Heart left ventricle (tissue), 16 donors: ENCODE results near the gene SLC14A1. TPM values are rescaled to one million over a fixed set of nuclear protein-coding genes. Genes with fewer than 3 reads are reported as not detected.
"Not testable (repeated sequence)": the region's sequence is repeated elsewhere in the genome, so short reads cannot be mapped to it uniquely, and the experiment has no call there.

Experiments used
- ATAC-seq, 4 donors: fragments of 200-7000 bp; cut with Tn5 transposase; one replicate each; pipeline ENCODE4 v1.9.1; 2020 to 2022; ENCODE audit warnings: moderate library complexity in 4 of 4, mild to moderate bottlenecking in 3 of 4, moderate number of reproducible peaks in 1 of 4
- DNase-seq, 5 donors: peaks; one replicate each; pipeline ENCODE4 v3.0.0-alpha.2; 2020
- H3K27ac ChIP-seq, 12 donors: fragments of 200-600 bp; sonication (generic) in 4 of 12; one replicate each; pipeline versions ENCODE4 v1.5.0 to v1.8.0; 2016 to 2022; ENCODE audit warnings: mild to moderate bottlenecking in 2 of 12
- H3K27me3 ChIP-seq, 9 donors: fragments of 200-600 bp; sonication (generic) in 2 of 9; one replicate each; pipeline versions ENCODE4 v1.5.1 to v1.8.0; 2016 to 2022; ENCODE audit warnings: mild to moderate bottlenecking in 3 of 9
- H3K36me3 ChIP-seq, 9 donors: fragments of 200-600 bp; sonication (generic) in 2 of 9; one replicate each; pipeline versions ENCODE4 v1.5.0 to v1.8.0; 2018 to 2022; ENCODE audit warnings: mild to moderate bottlenecking in 2 of 9
- H3K4me1 ChIP-seq, 12 donors: fragments of 200-600 bp; sonication (generic) in 4 of 12; one replicate each; pipeline versions ENCODE4 v1.5.0 to v1.8.0; 2016 to 2022; ENCODE audit warnings: mild to moderate bottlenecking in 3 of 12
- H3K4me3 ChIP-seq, 12 donors: fragments of 200-600 bp; sonication (generic) in 4 of 12; one replicate each; pipeline versions ENCODE4 v1.5.0 to v1.8.0; 2017 to 2022; ENCODE audit warnings: mild to moderate bottlenecking in 9 of 12, moderate library complexity in 4 of 12
- H3K9me3 ChIP-seq, 12 donors: fragments of 200-600 bp; sonication (generic) in 4 of 12; one replicate each; pipeline versions ENCODE4 v1.5.0 to v1.8.0; 2016 to 2022; ENCODE audit warnings: mild to moderate bottlenecking in 1 of 12
- POLR2A ChIP-seq, 2 donors: fragments of 450-650 bp; IDR thresholded peaks; one replicate each; pipeline ENCODE4 v1.6.1; 2017; ENCODE audit warnings: antibody characterized with exemption in 2 of 2, mild to moderate bottlenecking in 2 of 2, moderate library complexity in 2 of 2
- WGBS, 4 donors: extraction: QIAGEN DNeasy Blood & Tissue Kit in 2 of 4; methylation state at CpG; one replicate each; pipeline versions ENCODE4 v1.1.5 to v1.1.7; 2013 to 2018; 5-methylcytosine and 5-hydroxymethylcytosine counted together
- intact Hi-C, 10 donors: fragments of 100-400 bp; cut with DNase I; formaldehyde crosslinking; loops; one replicate each; pipeline versions ENCODE4 v1.11.1 to v1.14.2; 2022
- polyA plus RNA-seq, 2 donors: library from polyadenylated mRNA; stranded (reverse); fragments of 200-250 nt; gene quantifications; one replicate each; pipeline ENCODE4 v1.2.3, GENCODE V29; 2013
- total RNA-seq, 9 donors: library from RNA; depleted of rRNA in 2 of 9; stranded (reverse); fragments of >200 nt in 2 of 9; fragmentation: NEBNext Ultra II Directional in 3 of 9; extraction: Animal tissue kit (Norgen Biotek cat#: 25700) in 3 of 9; gene quantifications; one replicate each; pipeline versions ENCODE4 v1.1.0 to v1.2.4, GENCODE V29; 2016 to 2023
- TF ChIP-seq, protein P1 (sequence below), 12 donors: fragments of 200-600 bp; sonication (generic) in 4 of 12; IDR thresholded peaks; one replicate each; pipeline versions ENCODE4 v1.5.0 to v1.8.0; 2018 to 2022; ENCODE audit warnings: antibody characterized with exemption in 12 of 12, mild to moderate bottlenecking in 5 of 12
- donor health status: ischemic (EF 13 %, LVEDD 7.1; RV severe dilation, severe dysfunction).
- donor health status: healthy with polysubstance abuse.
- donor health status: DM: no; HTN: yes; CAD: no.
- donor health status: DM: no; HTN: no; CAD: no.
- donor health status: ischemic (EF 25% LVEDD 6.9; RV normal size, moderate dysfunction).
- donor health status: ischemic (EF 25% LVEDD 5.7; RV mildly dilated, moderate dysfunction).
- donor health status: healthy.
- donor health status: DM: yes; HTN: yes; CAD: no.
- donor health status: ischemic (EF 35%, LVEDD 5.7; RV mildly dilated, moderate dysfunction).
- donor health status: nonischemic (EF 11% LVEDD 7.7; RV severe dilation, severe dysfunction).
- donor health status: DM: yes; HTN: yes; CAD: no.
- donor health status: PGD.
- donor health status: ischemic (EF 29% LVEDD 5.4; RV normal size, mild dysfunction).
- donor health status: nonischemic (EF 23%, LVEDD 6.1; RV moderate dilation, normal function).

SLC14A1 gene
- total and polyA plus RNA-seq, 11 donors, result 7.1 to 50.1 (median 17.1) TPM

GRCh38 chr18:45751766-45752165, 27.8 kb downstream of the SLC14A1 start:
- H3K27me3 ChIP-seq, result no peaks in the 10 kb centered on the region
- ATAC-seq (no peak), DNase-seq (no peak)
- H3K4me1 ChIP-seq, result peaks cover 0 to 40% (median 19%) of the 10 kb centered on the region in 12 donors
- H3K9me3 ChIP-seq, result no peaks in the 10 kb centered on the region
- intact Hi-C loops, result no loop called here
- 80 to 89% (median 82%) methylated on average over 3 of the region's 3 CpGs for WGBS, 4 donors
- TF ChIP-seq POLR2A (IDR thresholded peaks at IDR 0.05), result no peak
- peaks cover 0 to 5% (median 0%) of the 10 kb centered on the region in 9 donors for H3K36me3 ChIP-seq
- H3K27ac ChIP-seq, result no peak overlapping the region
- no peak overlapping the region for H3K4me3 ChIP-seq

- H3K4me1 ChIP-seq, result peaks cover 0 to 40% (median 20%) of the 10 kb centered on the region in 12 donors
- no peak overlapping the region for H3K4me3 ChIP-seq
- H3K27ac ChIP-seq, result no peak overlapping the region
- no peaks in the 10 kb centered on the region for H3K27me3 ChIP-seq
- intact Hi-C loops, result no loop called here
- no peak for DNase-seq
- no peaks in the 10 kb centered on the region for H3K9me3 ChIP-seq
- no peak for TF ChIP-seq POLR2A (IDR thresholded peaks at IDR 0.05)
- TF ChIP-seq, protein P1, sequence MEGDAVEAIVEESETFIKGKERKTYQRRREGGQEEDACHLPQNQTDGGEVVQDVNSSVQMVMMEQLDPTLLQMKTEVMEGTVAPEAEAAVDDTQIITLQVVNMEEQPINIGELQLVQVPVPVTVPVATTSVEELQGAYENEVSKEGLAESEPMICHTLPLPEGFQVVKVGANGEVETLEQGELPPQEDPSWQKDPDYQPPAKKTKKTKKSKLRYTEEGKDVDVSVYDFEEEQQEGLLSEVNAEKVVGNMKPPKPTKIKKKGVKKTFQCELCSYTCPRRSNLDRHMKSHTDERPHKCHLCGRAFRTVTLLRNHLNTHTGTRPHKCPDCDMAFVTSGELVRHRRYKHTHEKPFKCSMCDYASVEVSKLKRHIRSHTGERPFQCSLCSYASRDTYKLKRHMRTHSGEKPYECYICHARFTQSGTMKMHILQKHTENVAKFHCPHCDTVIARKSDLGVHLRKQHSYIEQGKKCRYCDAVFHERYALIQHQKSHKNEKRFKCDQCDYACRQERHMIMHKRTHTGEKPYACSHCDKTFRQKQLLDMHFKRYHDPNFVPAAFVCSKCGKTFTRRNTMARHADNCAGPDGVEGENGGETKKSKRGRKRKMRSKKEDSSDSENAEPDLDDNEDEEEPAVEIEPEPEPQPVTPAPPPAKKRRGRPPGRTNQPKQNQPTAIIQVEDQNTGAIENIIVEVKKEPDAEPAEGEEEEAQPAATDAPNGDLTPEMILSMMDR (IDR thresholded peaks at IDR 0.05), result no peak
- ATAC-seq, result no peak
- H3K36me3 ChIP-seq, result peaks cover 0 to 5% (median 0%) of the 10 kb centered on the region in 9 donors
These were observed 28.7 kb downstream of the SLC14A1 start for GRCh38 chr18:45752681-45753080.

DNA sequence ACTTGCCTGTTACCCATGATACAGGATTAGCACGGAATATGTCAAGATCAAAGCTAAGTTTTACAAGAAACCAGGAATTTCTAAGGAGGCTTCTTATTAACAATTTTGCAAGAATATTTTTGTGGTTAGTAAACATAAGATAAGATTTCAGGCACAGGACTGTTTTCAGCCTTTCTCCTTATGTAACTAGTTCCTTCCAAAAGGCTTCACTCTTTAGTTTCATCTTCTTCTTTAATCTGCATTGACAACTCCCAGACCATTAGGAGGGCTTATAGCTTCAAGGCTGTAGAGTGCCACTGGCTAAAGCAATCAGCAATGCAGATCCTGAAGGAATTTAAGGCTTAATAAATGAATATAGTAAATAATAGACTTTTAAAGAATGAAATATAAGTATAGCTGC, 29.3 kb downstream of the SLC14A1 start:
- ATAC-seq, result no peak
- H3K4me1 ChIP-seq, result peaks cover 0 to 40% (median 20%) of the 10 kb centered on the region in 12 donors
- no peak overlapping the region for H3K4me3 ChIP-seq
- no peak overlapping the region for H3K27ac ChIP-seq
- 85 to 100% (median 95%) methylated on average over 1 of the region's 1 CpG for WGBS, 4 donors
- no peaks in the 10 kb centered on the region for H3K9me3 ChIP-seq
- no peak for DNase-seq
- TF ChIP-seq, protein P1 (IDR thresholded peaks at IDR 0.05), result no peak
- no peak for TF ChIP-seq POLR2A (IDR thresholded peaks at IDR 0.05)
- H3K36me3 ChIP-seq, result peaks cover 0 to 5% (median 0%) of the 10 kb centered on the region in 9 donors
- H3K27me3 ChIP-seq, result no peaks in the 10 kb centered on the region
- intact Hi-C loops, result no loop called here

- no peaks in the 10 kb centered on the region for H3K9me3 ChIP-seq
- H3K27me3 ChIP-seq, result no peaks in the 10 kb centered on the region
- H3K36me3 ChIP-seq, result peaks cover 0 to 2% (median 0%) of the 10 kb centered on the region in 9 donors
- ATAC-seq (peak; percentile 93 to 97 (median 96)), DNase-seq (peak in 4 of 5 donors; percentile 70 to 90 (median 83))
- intact Hi-C loops, result no loop called here
- WGBS, 4 donors, result 9 to 30% (median 17%) methylated on average over 4 of the region's 4 CpGs
- peak overlapping the region in 9 of 12 donors; percentile 24 to 54 (median 53) for H3K27ac ChIP-seq
- H3K4me1 ChIP-seq, result peaks cover 0 to 40% (median 21%) of the 10 kb centered on the region in 12 donors
- no peak overlapping the region for H3K4me3 ChIP-seq
- TF ChIP-seq, protein P1 (IDR thresholded peaks at IDR 0.05), result no peak
- TF ChIP-seq POLR2A (IDR thresholded peaks at IDR 0.05), result no peak
These were observed 32.0 kb downstream of the SLC14A1 start for GRCh38 chr18:45755934-45756333.

GRCh38 chr18:45757005-45757404, 33.0 kb downstream of the SLC14A1 start:
- Histone ChIP-seq H3K4me3 (no peak overlapping the region), H3K36me3 (no peaks in the 10 kb centered on the region), H3K27me3 (no peaks in the 10 kb centered on the region), H3K9me3 (no peaks in the 10 kb centered on the region), H3K4me1 (peaks cover 0 to 42% (median 23%) of the 10 kb centered on the region in 12 donors), H3K27ac (peak overlapping the region in 2 of 12 donors; percentile 13 to 17)
- ATAC-seq, result no peak
- TF ChIP-seq POLR2A (IDR thresholded peaks at IDR 0.05), result no peak
- TF ChIP-seq, protein P1 (IDR thresholded peaks at IDR 0.05), result no peak
- intact Hi-C loops, result no loop called here
- DNase-seq, result no peak
- WGBS, 4 donors, result 86 to 94% (median 90%) methylated on average over 5 of the region's 5 CpGs

DNA sequence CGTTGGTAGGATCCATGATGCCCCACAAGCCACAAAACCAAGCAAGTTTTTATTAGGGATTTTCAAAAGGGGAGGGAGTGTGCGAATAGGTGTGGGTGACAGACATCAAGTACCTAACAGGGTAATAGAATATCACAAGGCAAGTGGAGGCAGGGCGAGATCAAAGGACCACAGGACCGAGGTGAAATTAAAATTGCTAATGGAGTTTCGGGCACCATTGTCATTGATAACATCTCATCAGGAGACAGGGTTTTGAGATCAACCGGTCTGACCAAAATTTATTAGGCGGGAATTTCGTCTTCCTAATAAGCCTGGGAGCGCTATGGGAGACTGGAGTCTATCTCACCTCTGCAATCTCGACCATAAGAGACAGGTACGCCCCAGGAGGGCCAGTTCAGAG, 33.7 kb downstream of the SLC14A1 start:
- not testable (repeated sequence) for H3K4me3 ChIP-seq, ATAC-seq

More for the DNA sequence above, 33.7 kb downstream of the SLC14A1 start:
- peaks cover 0 to 41% (median 23%) of the 10 kb centered on the region in 12 donors for H3K4me1 ChIP-seq
- 92 to 95% (median 93%) methylated on average over 11 of the region's 11 CpGs for WGBS, 4 donors
- intact Hi-C loops, H3K9me3 ChIP-seq, H3K27me3 ChIP-seq, H3K36me3 ChIP-seq, H3K27ac ChIP-seq, DNase-seq: not testable (repeated sequence)
